CD4-positive, alpha-beta T cell (primary cell): ENCODE measurements around the gene ABCC8. TPM values are rescaled to one million over a fixed set of nuclear protein-coding genes. Genes with fewer than 3 reads are reported as not detected.

ENCODE experiments used
- ATAC-seq: fragments of 200-7000 bp; cut with Tn5 transposase; one replicate; pipeline ENCODE4 v1.10.0; 2022; ENCODE audit warnings: mild to moderate bottlenecking; ENCODE audit not compliant: poor library complexity
- CTCF ChIA-PET: fragments of 350-600 bp; sonication (Branson Sonifier 250); formaldehyde crosslinking; loops from one replicate; lab custom pipeline; 2021; ENCODE audit warnings: antibody characterized with exemption, inconsistent platforms; lab: Charles Lee
- POLR2A ChIA-PET: fragments of 350-600 bp; sonication (Branson Sonifier 250); formaldehyde crosslinking; loops from one replicate; lab custom pipeline; 2021; ENCODE audit warnings: antibody characterized with exemption, inconsistent platforms; lab: Charles Lee
- DNase-seq, 14 experiments: peaks; one replicate each; pipeline ENCODE4 v3.0.0-alpha.2; 2013 to 2020; ENCODE audit warnings: mixed read lengths in 2 of 14
- H3K27ac ChIP-seq, 2 donors: one replicate each; pipeline versions ENCODE4 v1.5.1 to v1.7.0; 2013; ENCODE audit warnings: low read length in 2 of 2, low read depth in 1 of 2, mild to moderate bottlenecking in 1 of 2
- H3K27me3 ChIP-seq, 2 experiments: 1 replicate in 1 of 2; 2 replicates in 1 of 2; pipeline versions ENCODE4 v1.6.1 to v1.7.0; 2013; ENCODE audit warnings: low read length in 2 of 2, control low read depth in 1 of 2, mild to moderate bottlenecking in 1 of 2, moderate library complexity in 1 of 2; ENCODE audit not compliant: insufficient read depth in 2 of 2, control insufficient read depth in 1 of 2
- H3K36me3 ChIP-seq: one replicate; pipeline ENCODE4 v1.6.1; 2013; ENCODE audit warnings: low read length, control low read depth; ENCODE audit not compliant: insufficient read depth
- H3K4me1 ChIP-seq: one replicate; pipeline ENCODE4 v1.6.1; 2013; ENCODE audit warnings: low read length, control low read depth; ENCODE audit not compliant: insufficient read depth
- H3K4me3 ChIP-seq: one replicate; pipeline ENCODE4 v1.5.1; 2013; ENCODE audit warnings: mild to moderate bottlenecking, low read length, moderate library complexity
- H3K9me3 ChIP-seq, 2 experiments: 1 replicate in 1 of 2; 2 replicates in 1 of 2; pipeline versions ENCODE4 v1.6.1 to v1.7.0; 2013; ENCODE audit warnings: low read length in 2 of 2, mild to moderate bottlenecking in 2 of 2, control low read depth in 1 of 2, moderate library complexity in 1 of 2; ENCODE audit not compliant: control insufficient read depth in 1 of 2, insufficient read depth in 1 of 2
- H3K27ac Mint-ChIP-seq: one replicate; pipeline ENCODE4 v1.8.0; 2020; ENCODE audit warnings: mixed read lengths
- H3K27me3 Mint-ChIP-seq: one replicate; pipeline ENCODE4 v1.8.0; 2021; ENCODE audit warnings: mixed read lengths
- H3K36me3 Mint-ChIP-seq: one replicate; pipeline ENCODE4 v1.8.0; 2021; ENCODE audit warnings: low read depth, mixed read lengths
- H3K4me1 Mint-ChIP-seq: one replicate; pipeline ENCODE4 v1.8.0; 2021; ENCODE audit warnings: low read depth, mixed read lengths
- H3K4me3 Mint-ChIP-seq: one replicate; pipeline ENCODE4 v1.8.0; 2020; ENCODE audit warnings: mild to moderate bottlenecking, mixed read lengths
- H3K9me3 Mint-ChIP-seq: one replicate; pipeline ENCODE4 v1.8.0; 2020; ENCODE audit warnings: mixed read lengths
- CTCF ChIP-seq: fragments of 200-600 bp; IDR thresholded peaks from one replicate; pipeline ENCODE4 v1.8.0; 2022; ENCODE audit warnings: antibody characterized with exemption, mild to moderate bottlenecking
- intact Hi-C, 2 experiments: fragments of 100-400 bp; cut with DNase I in 1 of 2; cut with micrococcal nuclease in 1 of 2; formaldehyde crosslinking; loops; one replicate each; pipeline versions ENCODE4 v1.15.1 to v1.9.0; 2023 to 2025; cut with DNase I, micrococcal nuclease
- total RNA-seq, 174 experiments: library from RNA in 2 of 174; stranded (reverse) in 2 of 174; gene quantifications; one replicate each; pipeline ENCODE4 v1.2.3 and lab custom pipeline; 2021 to 2026

ABCC8 gene
- total RNA-seq, 2 experiments from 2014 or later, result not detected

GRCh38 chr11:17510507-17511206, 34.0 kb upstream of the ABCC8 start:
- no peak overlapping the region for H3K27ac Mint-ChIP-seq
- no peak for TF ChIP-seq CTCF

GRCh38 chr11:17508791-17509190, 32.1 kb upstream of the ABCC8 start:
- H3K9me3 ChIP-seq, result no peaks in the 10 kb centered on the region
- Mint-ChIP-seq H3K4me3 (no peak overlapping the region), H3K9me3 (no peaks in the 10 kb centered on the region), H3K4me1 (no peaks in the 10 kb centered on the region), H3K27ac (no peak overlapping the region), H3K27me3 (peaks cover 20% of the 10 kb centered on the region), H3K36me3 (no peaks in the 10 kb centered on the region)
- DNase-seq (no peak), ATAC-seq (no peak)
- no peaks in the 10 kb centered on the region for H3K4me1 ChIP-seq
- H3K27ac ChIP-seq, result no peak overlapping the region
- no peak overlapping the region for H3K4me3 ChIP-seq
- no peaks in the 10 kb centered on the region for H3K36me3 ChIP-seq
- ChIA-PET POLR2A (no interaction called here), CTCF (interaction anchor here (1.8 kb wide), 1 partner anchor 125 kb away, joined by 8 read pairs; no protein-coding TSS in a partner anchor)
- no peaks in the 10 kb centered on the region for H3K27me3 ChIP-seq
- intact Hi-C loops, result no loop called here
- no peak for TF ChIP-seq CTCF

More at GRCh38 chr11:17510507-17511206, 34.0 kb upstream of the ABCC8 start:
- no peaks in the 10 kb centered on the region for H3K36me3 Mint-ChIP-seq
- Histone ChIP-seq H3K27me3 (no peaks in the 10 kb centered on the region), H3K4me1 (no peaks in the 10 kb centered on the region), H3K27ac (no peak overlapping the region), H3K9me3 (no peaks in the 10 kb centered on the region), H3K4me3 (no peak overlapping the region), H3K36me3 (no peaks in the 10 kb centered on the region)
- no peaks in the 10 kb centered on the region for H3K4me1 Mint-ChIP-seq
- DNase-seq (no peak), ATAC-seq (no peak)
- intact Hi-C loops, result no loop called here
- H3K9me3 Mint-ChIP-seq, result no peaks in the 10 kb centered on the region
- peaks cover 20% of the 10 kb centered on the region for H3K27me3 Mint-ChIP-seq
- no peak overlapping the region for H3K4me3 Mint-ChIP-seq
- CTCF ChIA-PET, result no interaction called here
- POLR2A ChIA-PET, result no interaction called here

GRCh38 chr11:17508306-17508705, 31.7 kb upstream of the ABCC8 start:
- H3K36me3 ChIP-seq, result no peaks in the 10 kb centered on the region
- Mint-ChIP-seq H3K27ac (no peak overlapping the region), H3K27me3 (peaks cover 20% of the 10 kb centered on the region), H3K4me3 (no peak overlapping the region), H3K9me3 (no peaks in the 10 kb centered on the region), H3K4me1 (no peaks in the 10 kb centered on the region), H3K36me3 (no peaks in the 10 kb centered on the region)
- H3K4me3 ChIP-seq, result no peak overlapping the region
- ATAC-seq, result no peak
- intact Hi-C loops, result no loop called here
- TF ChIP-seq CTCF, result no peak
- no peak for DNase-seq
- H3K9me3 ChIP-seq, result no peaks in the 10 kb centered on the region
- CTCF ChIA-PET, result interaction anchor here (1.8 kb wide), 1 partner anchor 124 kb away, joined by 8 read pairs; no protein-coding TSS in a partner anchor
- no peak overlapping the region for H3K27ac ChIP-seq
- H3K27me3 ChIP-seq, result no peaks in the 10 kb centered on the region
- no peaks in the 10 kb centered on the region for H3K4me1 ChIP-seq
- POLR2A ChIA-PET, result no interaction called here
